Gastroesophageal sphincter (tissue), 4 donors: Measurements from ENCODE around the gene CFAP45. TPM values are rescaled to one million over a fixed set of nuclear protein-coding genes. Genes with fewer than 3 reads are reported as not detected.

Source experiments
- ATAC-seq: fragments of 150-250 bp; one replicate; pipeline ENCODE4 v1.9.1; 2016; ENCODE audit warnings: mild to moderate bottlenecking, moderate library complexity
- H3K27ac ChIP-seq, 4 donors: fragments of 200-600 bp; sonication (generic) in 3 of 4; 1 replicate in 3 of 4; 2 replicates in 1 of 4; pipeline ENCODE4 v1.5.1; 2016 to 2019
- H3K27me3 ChIP-seq: fragments of 200-600 bp; sonication (generic); one replicate; pipeline ENCODE4 v1.5.1; 2019
- H3K36me3 ChIP-seq, 2 donors: fragments of 200-600 bp; sonication (generic); one replicate each; pipeline ENCODE4 v1.5.1; 2019; ENCODE audit warnings: control low read depth in 1 of 2
- H3K4me1 ChIP-seq, 3 donors: fragments of 200-600 bp; sonication (generic); 1 replicate in 2 of 3; 2 replicates in 1 of 3; pipeline ENCODE4 v1.5.1; 2016 to 2019; ENCODE audit warnings: control low read depth in 2 of 3
- H3K4me3 ChIP-seq, 2 donors: fragments of 200-600 bp; sonication (generic); one replicate each; pipeline ENCODE4 v1.5.1; 2019; ENCODE audit warnings: mild to moderate bottlenecking in 1 of 2, moderate library complexity in 1 of 2
- H3K9me3 ChIP-seq, 3 donors: fragments of 200-600 bp; sonication (generic); one replicate each; pipeline ENCODE4 v1.5.1; 2017 to 2019; ENCODE audit warnings: control low read depth in 2 of 3
- EP300 ChIP-seq: sonication (generic); formaldehyde crosslinking; IDR thresholded peaks from one replicate; pipeline ENCODE4 v1.6.1; 2017; ENCODE audit warnings: antibody characterized with exemption, mild to moderate bottlenecking
- POLR2A ChIP-seq, 2 donors: fragments of 450-650 bp; IDR thresholded peaks; one replicate each; pipeline ENCODE4 v1.6.1; 2017; ENCODE audit warnings: antibody characterized with exemption in 2 of 2, mild to moderate bottlenecking in 2 of 2, moderate library complexity in 1 of 2
- POLR2AphosphoS5 ChIP-seq: sonication (generic); formaldehyde crosslinking; IDR thresholded peaks from one replicate; pipeline ENCODE4 v1.6.1; 2017; ENCODE audit warnings: antibody characterized with exemption
- WGBS, 2 donors: methylation state at CpG; one replicate each; pipeline ENCODE4 v1.1.5; 2018; ENCODE audit warnings: low coverage in 1 of 2; 5-methylcytosine and 5-hydroxymethylcytosine counted together
- total RNA-seq, 4 donors: library from RNA; depleted of rRNA; stranded (reverse); fragments of >200 nt; gene quantifications; one replicate each; pipeline ENCODE4 v1.1.0, GENCODE V29; 2016
- TF ChIP-seq, protein P1 (sequence below), 4 experiments: fragments of 200-600 bp in 2 of 4; fragments of 450-650 bp in 2 of 4; sonication (generic) in 1 of 4; IDR thresholded peaks; one replicate each; pipeline ENCODE4 v1.5.1; 2017 to 2019; ENCODE audit warnings: antibody characterized with exemption in 4 of 4, mild to moderate bottlenecking in 2 of 4, moderate library complexity in 2 of 4

The CFAP45 gene
- total RNA-seq, 4 donors from 2014 or later: 0.27 to 0.81 TPM; not detected in 2

DNA sequence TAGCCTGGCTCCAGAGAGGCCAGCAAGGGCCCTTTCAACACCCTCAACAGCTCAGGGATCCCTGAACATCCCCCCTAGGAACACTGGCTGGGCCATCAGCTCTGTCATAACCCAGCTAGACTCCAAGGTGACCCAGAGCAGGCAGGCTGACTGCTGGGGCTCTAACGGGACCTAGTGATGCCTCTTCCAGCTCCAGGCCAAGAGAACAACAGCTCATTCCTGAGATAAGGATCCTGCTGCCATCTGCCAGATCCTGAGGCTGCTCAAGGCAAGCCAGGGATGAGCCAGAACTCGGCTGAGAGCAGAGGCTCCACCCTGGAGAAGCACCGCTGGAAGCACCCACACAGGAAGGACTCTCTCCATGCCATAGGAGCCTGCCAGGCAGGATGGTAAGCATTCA, 39.5 kb downstream of the CFAP45 start:
- TF ChIP-seq POLR2A (IDR thresholded peaks at IDR 0.05) (no peak), EP300 (no peak), POLR2AphosphoS5 (no peak)
- TF ChIP-seq, protein P1, sequence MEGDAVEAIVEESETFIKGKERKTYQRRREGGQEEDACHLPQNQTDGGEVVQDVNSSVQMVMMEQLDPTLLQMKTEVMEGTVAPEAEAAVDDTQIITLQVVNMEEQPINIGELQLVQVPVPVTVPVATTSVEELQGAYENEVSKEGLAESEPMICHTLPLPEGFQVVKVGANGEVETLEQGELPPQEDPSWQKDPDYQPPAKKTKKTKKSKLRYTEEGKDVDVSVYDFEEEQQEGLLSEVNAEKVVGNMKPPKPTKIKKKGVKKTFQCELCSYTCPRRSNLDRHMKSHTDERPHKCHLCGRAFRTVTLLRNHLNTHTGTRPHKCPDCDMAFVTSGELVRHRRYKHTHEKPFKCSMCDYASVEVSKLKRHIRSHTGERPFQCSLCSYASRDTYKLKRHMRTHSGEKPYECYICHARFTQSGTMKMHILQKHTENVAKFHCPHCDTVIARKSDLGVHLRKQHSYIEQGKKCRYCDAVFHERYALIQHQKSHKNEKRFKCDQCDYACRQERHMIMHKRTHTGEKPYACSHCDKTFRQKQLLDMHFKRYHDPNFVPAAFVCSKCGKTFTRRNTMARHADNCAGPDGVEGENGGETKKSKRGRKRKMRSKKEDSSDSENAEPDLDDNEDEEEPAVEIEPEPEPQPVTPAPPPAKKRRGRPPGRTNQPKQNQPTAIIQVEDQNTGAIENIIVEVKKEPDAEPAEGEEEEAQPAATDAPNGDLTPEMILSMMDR (IDR thresholded peaks at IDR 0.05): no peak
- no peak for ATAC-seq
- WGBS, 2 donors: 60 to 100% methylated on average over 1 of the region's 3 CpGs
- Histone ChIP-seq H3K27me3 (no peaks in the 10 kb centered on the region), H3K36me3 (no peaks in the 10 kb centered on the region), H3K27ac (no peak overlapping the region), H3K4me1 (peaks cover 0 to 8% (median 0%) of the 10 kb centered on the region in 3 donors), H3K9me3 (no peaks in the 10 kb centered on the region), H3K4me3 (no peak overlapping the region)

DNA sequence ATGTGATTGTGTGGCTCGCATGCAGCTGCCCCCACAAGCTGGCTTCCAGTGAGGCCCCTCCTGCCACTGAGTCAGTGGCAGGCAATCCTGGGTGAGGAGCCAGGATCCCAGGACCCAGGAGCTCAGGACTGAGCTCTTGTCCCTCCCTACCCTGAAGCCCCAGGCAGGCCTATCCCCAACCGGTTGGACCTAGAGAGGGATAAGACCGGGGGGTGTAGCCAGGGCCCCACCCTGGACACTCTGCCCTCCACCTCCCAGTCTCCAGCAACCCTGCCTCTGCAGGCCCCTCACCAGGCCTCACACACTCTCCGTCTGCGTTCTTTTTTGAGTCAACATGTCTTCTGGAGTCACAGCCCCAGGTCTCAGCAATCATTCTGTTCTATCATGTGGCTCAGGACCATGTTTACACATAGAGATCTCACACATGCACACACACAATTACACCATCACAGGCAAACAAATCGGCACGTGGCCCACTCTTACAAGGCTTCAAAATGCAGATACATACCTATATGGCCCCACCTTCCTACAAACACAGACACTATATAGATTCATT, 40.1 kb downstream of the CFAP45 start:
- no peaks in the 10 kb centered on the region for H3K9me3 ChIP-seq
- WGBS, 2 donors: 56 to 69% methylated on average over 3 to 6 of the region's 7 CpGs
- no peaks in the 10 kb centered on the region for H3K27me3 ChIP-seq
- TF ChIP-seq EP300 (no peak), POLR2A (IDR thresholded peaks at IDR 0.05) (no peak)
- no peaks in the 10 kb centered on the region for H3K36me3 ChIP-seq
- H3K4me3 ChIP-seq: no peak overlapping the region
- peaks cover 0 to 14% (median 4%) of the 10 kb centered on the region in 3 donors for H3K4me1 ChIP-seq
- ATAC-seq: no peak
- no peak overlapping the region for H3K27ac ChIP-seq

DNA sequence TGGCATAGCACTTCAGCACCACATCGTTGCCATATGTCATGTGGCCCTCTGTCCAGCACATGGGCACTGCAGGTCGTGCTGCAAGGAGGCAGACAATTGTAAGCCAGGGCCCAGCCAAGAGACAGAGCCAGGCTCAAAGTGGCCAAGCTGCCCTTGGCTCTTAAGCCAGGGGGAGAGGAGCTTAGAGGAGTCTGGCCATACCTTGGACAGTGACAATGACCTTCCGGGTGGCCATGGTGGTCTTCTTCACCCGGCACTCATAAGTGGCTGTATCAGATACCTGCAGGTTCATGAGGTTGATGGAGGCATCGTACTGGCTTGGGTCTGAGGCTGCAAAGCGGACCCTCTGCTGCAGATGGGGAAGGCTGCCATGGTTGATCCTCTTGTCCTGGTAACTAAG, 42.1 kb downstream of the CFAP45 start:
- ATAC-seq: no peak
- Histone ChIP-seq H3K27me3 (no peaks in the 10 kb centered on the region), H3K27ac (no peak overlapping the region), H3K36me3 (no peaks in the 10 kb centered on the region), H3K9me3 (no peaks in the 10 kb centered on the region), H3K4me1 (peaks cover 0 to 26% (median 4%) of the 10 kb centered on the region in 3 donors), H3K4me3 (no peak overlapping the region)
- TF ChIP-seq POLR2A (IDR thresholded peaks at IDR 0.05) (no peak), POLR2AphosphoS5 (no peak), EP300 (no peak)
- TF ChIP-seq, protein P1 (IDR thresholded peaks at IDR 0.05): no peak
- 100% methylated on average over 1 to 2 of the region's 6 CpGs for WGBS, 2 donors

DNA sequence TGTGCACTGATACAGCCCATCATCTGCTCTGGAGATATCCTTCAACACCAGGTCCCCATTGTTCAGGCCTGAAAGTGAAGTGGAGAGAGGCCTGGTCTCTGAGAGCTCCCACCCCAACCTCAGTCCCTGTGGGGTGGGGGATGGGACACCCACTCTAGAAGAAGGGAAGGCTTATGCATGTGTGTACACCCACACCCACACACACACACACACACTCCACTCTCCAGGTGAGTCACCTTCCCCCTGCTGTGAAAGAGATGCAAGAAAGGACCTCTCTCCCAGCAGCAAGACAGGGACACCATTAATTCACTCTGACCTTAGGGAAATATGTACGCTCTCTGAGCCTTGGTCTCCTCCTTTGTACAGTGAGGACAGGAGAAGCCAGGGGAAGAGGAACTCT, 43.4 kb downstream of the CFAP45 start:
- Histone ChIP-seq H3K4me3 (no peak overlapping the region), H3K36me3 (no peaks in the 10 kb centered on the region), H3K4me1 (peaks cover 0 to 26% (median 4%) of the 10 kb centered on the region in 3 donors), H3K27ac (peak overlapping the region in 1 of 4 donors; percentile 96), H3K9me3 (no peaks in the 10 kb centered on the region), H3K27me3 (no peaks in the 10 kb centered on the region)
- ATAC-seq: no peak
- WGBS, 2 donors: 80 to 100% methylated on average over 1 of the region's 1 CpG
- TF ChIP-seq POLR2A (IDR thresholded peaks at IDR 0.05) (no peak), EP300 (no peak), POLR2AphosphoS5 (no peak)
- TF ChIP-seq, protein P1 (IDR thresholded peaks at IDR 0.05): no peak

DNA sequence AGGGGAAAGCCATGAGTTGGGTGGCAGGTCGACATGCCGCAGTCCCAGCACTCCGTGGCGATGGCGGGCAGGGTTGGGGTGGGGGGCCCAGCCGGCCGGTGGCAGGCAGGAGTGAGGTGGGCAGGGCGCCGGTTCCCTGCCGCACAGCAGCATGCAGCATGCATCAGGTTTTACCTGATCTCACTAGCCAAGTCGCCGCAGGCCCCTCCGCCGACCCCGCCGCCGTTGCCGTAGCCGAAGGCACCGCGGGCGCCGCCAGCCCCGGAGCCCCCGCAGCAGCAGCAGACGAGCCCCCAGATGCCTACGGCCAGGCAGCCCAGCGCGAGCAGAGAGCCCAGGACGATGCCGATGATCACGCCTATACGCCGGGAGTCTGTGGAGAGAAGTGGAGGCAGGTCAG, 44.3 kb downstream of the CFAP45 start:
- Histone ChIP-seq H3K36me3 (no peaks in the 10 kb centered on the region), H3K4me1 (peaks cover 0 to 26% (median 4%) of the 10 kb centered on the region in 3 donors), H3K27me3 (no peaks in the 10 kb centered on the region), H3K27ac (peak overlapping the region in 3 of 4 donors; percentile 96 to 97 (median 96)), H3K9me3 (no peaks in the 10 kb centered on the region), H3K4me3 (peak overlapping the region in 1 of 2 donors; percentile 79)
- no peak for ATAC-seq
- TF ChIP-seq EP300 (no peak), POLR2AphosphoS5 (no peak), POLR2A (IDR thresholded peaks at IDR 0.05) (no peak)
- TF ChIP-seq, protein P1 (IDR thresholded peaks at IDR 0.05): no peak
- WGBS, 2 donors: 74% methylated on average over 13 of the region's 34 CpGs; no CpG with 5 or more reads in 1 of the 2 donors
